ENCODE results near the gene HSDL1.

DNA sequence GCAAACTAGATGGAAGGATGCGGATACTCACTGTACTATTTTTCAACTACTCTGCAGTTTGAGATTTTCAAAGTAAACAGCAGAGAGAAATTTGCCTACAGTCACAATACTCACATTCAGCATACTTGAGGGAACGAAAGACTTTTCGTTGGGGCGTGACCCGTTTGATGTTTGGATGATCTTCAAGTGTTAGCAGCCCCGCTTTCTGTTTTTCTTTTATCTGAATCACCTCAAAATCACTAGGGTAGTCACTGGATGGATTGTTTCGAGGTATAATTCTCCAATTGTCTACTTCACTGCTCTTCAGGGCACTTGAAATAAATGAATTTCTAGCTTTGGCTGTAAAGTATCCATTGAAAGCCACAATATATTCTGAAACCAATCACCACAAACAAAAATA, 46.0 kb downstream of the HSDL1 start:
- TF ChIP-seq, protein P1, sequence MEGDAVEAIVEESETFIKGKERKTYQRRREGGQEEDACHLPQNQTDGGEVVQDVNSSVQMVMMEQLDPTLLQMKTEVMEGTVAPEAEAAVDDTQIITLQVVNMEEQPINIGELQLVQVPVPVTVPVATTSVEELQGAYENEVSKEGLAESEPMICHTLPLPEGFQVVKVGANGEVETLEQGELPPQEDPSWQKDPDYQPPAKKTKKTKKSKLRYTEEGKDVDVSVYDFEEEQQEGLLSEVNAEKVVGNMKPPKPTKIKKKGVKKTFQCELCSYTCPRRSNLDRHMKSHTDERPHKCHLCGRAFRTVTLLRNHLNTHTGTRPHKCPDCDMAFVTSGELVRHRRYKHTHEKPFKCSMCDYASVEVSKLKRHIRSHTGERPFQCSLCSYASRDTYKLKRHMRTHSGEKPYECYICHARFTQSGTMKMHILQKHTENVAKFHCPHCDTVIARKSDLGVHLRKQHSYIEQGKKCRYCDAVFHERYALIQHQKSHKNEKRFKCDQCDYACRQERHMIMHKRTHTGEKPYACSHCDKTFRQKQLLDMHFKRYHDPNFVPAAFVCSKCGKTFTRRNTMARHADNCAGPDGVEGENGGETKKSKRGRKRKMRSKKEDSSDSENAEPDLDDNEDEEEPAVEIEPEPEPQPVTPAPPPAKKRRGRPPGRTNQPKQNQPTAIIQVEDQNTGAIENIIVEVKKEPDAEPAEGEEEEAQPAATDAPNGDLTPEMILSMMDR (IDR thresholded peaks at IDR 0.05) = no peak
- no peak for TF ChIP-seq POLR2A (IDR thresholded peaks at IDR 0.05)

Measured in body of pancreas (tissue), 4 donors.